IPS DF 4.7 (cell line): ENCODE measurements around the gene ZNF502.
"Not testable (repeated sequence)": the region's sequence is repeated elsewhere in the genome, so short reads cannot be mapped to it uniquely, and the experiment has no call there.

ENCODE experiments used
- DNase-seq: peaks from one replicate; pipeline ENCODE4 v3.0.0-alpha.2; 2013; ENCODE audit warnings: low spot score; ENCODE audit errors: extremely low read depth

Gene ZNF502

DNA sequence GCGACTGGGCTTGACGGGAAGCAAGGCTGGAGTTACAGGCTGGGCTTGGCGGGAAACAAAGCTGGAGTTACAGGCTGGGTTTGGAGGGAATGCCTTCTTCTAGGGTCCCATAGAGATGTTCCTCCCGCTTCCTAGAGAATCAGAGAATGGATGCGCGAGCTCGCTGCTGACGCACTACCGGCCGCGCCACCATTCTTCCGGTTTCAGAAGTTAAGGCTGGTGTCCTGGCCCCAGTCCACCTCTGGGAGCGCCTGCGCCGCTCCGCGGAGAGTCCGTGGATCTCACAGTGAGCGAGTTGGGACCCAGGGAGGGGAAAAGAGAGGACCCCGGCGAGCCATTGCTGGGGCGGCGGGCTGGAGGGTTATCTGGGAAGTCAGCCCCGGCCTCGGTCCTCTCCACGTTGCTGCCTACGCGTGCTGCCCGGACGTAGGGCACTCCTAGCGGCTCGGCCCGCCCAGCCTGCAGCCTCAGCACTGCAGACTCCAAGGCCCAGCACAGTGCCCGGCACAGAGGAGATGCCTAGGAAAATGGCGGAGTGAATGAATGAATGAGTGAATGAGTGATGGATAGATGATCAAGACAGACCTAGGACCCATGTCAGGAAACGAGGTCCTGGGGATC is at the start of gene ZNF502:
Gene ZNF502, plus strand, starts transcription at position 206 of the 621 bp plus-strand sequence. CDS start 7,602 bp downstream, outside the sequence.
- peak; percentile 41 for DNase-seq

GRCh38 chr3:44665173-44665572 is 47.3 kb upstream of the ZNF502 start:
- DNase-seq, result no peak

DNA sequence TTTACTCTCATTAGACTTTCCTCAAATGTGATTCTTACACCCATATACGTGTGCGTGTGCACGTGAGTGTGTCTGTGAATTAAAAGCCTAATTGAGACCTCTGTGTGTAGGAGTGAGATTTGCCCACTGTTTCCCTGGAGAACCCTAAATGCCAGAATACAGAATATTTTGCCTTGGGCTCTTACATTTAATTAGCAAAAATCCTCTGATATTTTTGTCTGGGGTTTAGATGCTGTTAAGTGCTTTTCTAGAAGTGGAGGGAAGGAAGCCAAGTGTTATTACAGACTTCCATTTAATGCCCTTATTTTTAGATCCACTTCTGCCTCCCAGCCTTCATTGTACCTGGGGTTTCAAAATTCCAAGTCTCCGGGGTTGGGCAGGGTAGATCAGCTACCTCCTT is 46.1 kb upstream of the ZNF502 start:
- DNase-seq, result no peak

DNA sequence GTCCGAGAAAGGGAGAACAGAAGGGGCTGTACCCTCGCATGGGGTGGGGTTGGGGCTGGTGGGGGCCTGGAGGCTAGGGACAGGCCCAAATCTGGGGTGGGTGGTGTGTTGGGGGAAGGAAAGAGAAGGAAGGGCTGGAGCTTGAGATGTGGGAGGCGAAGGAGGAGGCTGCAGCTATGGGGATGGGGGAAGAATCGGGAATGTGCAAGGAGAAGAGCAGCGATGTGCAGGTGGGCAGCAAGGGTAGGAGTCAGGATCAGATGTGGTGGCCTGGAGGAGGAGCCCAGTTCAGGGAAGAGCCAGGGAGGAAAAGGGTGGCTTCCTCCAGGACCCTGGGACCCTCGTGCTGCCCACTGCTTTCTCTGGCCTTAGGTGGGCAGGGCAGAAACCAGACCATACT is 42.7 kb upstream of the ZNF502 start:
- no peak for DNase-seq

DNA sequence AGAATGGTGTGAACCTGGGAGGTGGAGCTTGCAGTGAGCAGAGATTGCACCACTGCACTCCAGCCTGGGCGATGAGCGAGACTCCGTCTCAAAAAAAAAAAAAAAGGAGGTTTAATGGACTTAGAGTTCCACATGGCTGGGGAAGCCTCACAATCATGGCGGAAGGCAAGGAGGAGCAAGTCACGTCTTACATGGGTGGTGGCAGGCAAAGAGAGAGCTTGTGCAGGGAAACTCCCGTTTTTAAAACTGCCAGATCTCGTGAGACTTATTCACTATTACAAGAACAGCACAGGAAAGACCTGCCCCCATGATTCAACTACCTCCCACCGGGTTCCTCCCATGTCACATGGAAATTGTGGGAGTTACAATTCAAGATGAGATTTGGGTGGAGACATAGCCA is 39.0 kb upstream of the ZNF502 start:
- not testable (repeated sequence) for DNase-seq

- no peak for DNase-seq
Measured at GRCh38 chr3:44674211-44674610, 38.2 kb upstream of the ZNF502 start.

- no peak for DNase-seq
Measured at GRCh38 chr3:44678480-44679116, 33.9 kb upstream of the ZNF502 start.

DNA sequence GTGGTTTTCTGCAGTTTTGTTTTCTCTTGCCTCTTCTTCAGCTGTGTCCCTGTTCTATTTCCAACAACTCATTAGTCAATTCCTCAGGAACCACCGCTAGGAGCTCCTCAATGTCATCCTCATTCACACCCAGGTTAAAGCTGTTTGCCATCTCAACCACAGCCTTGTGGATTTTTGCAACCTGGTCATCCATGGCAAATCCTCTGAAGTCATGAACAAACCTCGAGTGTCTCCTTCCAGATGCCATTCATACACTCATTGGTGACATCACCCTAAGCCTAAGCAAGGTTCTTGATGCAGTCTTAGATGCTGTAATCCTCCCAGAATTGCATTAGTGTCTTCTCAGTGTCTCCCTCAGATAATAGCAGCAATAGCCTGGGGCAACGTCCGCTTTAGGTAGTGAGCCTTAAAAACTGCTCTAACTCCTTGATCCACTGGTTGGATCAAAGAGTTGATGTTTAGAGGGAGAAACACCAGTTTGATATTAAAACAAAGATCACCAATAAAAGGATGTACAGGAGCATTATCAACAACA is 31.5 kb upstream of the ZNF502 start:
- no peak for DNase-seq

DNA sequence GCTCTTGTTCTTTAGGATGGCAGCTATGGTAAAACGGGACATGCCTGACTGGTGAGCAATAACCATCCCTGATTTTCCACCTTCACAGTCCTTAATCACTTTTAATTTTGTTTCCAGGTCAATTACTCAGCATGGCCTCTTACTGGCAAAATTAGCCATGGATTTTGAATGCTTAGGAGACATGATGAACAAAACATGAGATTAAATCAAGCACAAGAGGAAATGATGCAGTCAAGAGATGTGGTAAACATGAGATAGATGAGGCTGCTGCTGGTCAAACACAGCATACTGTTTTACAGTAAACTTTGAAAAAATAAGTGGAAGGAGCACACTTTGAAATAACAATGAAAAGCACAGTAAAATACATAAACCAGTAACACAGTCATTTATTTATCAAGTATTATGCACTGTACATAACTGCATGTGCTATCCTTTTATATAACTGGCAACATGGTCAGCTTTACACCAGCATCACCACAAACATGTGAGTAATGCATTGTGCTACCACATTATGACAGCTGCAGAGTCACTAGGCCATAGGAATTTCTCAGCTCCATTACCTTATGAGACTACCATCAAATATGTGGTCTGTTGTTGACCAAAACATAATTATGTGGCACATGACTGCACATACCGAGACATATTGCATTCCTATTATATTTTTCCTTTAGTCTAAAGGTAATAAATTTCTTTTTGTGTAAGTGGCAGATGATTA is 30.1 kb upstream of the ZNF502 start:
- DNase-seq, result no peak

- DNase-seq, result peak; percentile 14
Measured at GRCh38 chr3:44685128-44685800, 27.2 kb upstream of the ZNF502 start.

DNA sequence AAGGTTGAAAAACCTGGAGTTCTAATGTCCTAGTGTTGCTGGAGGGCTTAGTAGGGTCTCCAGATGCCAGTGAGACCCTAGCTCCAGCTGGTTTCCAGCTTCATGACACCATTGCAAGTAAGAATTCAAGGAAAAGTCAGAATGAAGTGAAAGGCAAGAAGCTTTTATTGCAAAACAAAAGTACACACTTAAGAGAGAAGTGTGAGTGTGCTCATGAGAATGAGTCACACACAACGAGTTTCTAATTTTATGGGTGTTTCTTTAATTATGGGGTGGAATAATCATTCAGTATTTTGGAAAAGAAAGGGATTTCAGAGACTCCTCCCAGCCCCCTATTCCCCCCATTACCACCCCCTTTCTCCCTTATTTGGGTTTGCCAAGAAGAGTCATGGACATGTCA is 24.6 kb upstream of the ZNF502 start:
- no peak for DNase-seq

- DNase-seq, result no peak
Measured at GRCh38 chr3:44721231-44722102, 9.0 kb downstream of the ZNF502 start.

DNA sequence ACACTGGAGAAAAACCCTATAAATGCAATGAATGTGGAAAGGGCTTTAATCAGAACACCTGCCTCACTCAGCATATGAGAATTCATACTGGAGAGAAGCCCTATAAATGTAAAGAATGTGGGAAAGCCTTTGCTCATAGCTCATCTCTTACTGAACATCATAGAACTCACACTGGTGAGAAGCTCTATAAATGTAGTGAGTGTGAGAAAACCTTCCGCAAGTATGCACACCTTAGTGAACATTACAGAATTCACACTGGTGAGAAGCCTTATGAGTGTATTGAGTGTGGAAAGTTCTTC is 9.6 kb downstream of the ZNF502 start:
- DNase-seq, result no peak

DNA sequence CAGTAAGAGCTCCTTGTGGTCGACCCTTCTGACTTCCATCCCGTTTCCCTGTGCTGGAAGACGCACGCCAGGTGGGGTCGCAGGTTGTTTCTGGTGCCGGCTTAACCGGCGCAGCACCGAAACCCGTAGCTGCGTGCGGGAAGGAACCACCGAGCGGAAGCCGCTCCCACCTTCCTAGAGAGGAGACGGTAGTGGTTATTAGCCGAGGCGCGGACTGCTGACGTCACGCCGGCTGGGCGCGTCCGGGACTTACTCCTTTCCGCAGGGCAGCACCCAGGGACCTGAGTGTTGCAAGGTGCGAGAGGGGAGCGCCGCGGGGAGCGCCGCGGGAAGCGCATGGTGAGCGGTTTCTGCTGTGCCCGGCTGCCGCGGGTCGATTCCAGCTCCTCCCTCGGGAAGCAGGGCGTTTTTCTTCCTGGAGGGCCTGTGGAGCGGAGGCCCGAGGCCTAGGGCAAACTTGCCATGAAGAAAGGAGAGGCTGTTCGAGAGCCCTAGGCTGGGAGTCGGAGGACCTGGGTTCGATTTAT is 17.0 kb downstream of the ZNF502 start, which contains the start of gene ZNF501:
Gene ZNF501, plus strand, starts transcription at position 252 of the 527 bp plus-strand sequence. CDS start 4,787 bp downstream, outside the sequence.
- peak; percentile 80 for DNase-seq

DNA sequence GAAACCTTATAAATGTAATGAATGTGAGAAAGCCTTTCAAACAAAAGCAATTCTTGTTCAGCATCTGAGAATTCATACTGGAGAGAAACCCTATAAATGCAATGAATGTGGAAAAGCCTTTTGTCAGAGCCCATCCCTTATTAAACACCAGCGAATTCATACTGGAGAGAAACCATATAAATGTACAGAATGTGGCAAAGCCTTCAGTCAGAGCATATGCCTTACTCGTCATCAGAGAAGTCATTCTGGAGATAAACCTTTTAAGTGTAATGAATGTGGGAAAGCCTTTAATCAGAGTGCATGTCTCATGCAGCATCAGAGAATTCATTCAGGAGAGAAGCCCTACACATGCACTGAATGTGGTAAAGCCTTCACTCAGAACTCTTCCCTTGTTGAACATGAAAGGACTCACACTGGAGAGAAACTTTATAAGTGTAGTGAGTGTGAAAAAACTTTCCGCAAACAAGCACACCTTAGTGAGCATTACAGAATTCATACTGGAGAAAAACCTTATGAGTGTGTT is 22.2 kb downstream of the ZNF502 start:
- DNase-seq, result no peak

GRCh38 chr3:44761101-44761423 is 48.6 kb downstream of the ZNF502 start:
- DNase-seq, result no peak

DNA sequence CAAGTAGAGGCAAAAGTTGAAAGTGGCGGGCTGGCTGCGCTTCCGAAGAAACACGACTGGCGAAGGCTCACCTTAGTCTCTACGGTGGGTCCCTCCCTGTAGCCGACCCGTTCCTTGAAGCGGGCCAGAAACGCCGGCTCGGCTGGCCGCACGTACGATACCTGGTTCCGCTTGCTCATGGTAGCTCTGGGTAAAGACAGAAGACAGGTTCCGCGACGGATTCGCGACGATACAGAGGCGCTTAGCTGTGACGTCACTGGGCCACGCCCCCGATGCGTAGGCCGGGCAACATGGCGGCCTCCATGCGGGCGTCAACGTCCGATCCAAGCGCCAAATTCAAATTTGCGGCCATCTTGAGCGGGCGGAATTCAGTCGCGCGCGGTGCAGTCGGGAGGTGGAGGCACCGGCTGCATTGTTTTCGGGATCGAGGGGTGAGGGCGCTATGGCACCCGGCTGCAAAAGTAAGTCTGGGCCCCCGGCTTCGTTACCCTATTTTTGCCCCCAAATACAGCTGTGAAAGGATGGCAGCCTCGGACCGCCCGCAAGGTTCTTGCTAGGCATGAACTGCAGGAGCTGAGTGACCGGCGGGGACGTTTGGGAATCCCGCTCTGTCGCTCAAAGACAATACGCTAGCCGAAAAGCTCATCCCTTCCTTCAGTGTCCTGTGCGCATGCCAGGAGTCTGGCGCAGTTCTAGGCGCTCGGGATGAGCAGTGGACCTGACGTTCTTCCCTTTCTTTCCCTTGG is 49.1 kb downstream of the ZNF502 start, which contains the start of the genes KIAA1143 and KIF15:
Gene KIAA1143, minus strand, starts transcription at position 196 of the 746 bp plus-strand sequence. Its CDS starts 17 bp downstream, at position 179.
Gene KIF15, plus strand, starts transcription at position 371 of the 746 bp plus-strand sequence. Its CDS starts 72 bp downstream, at position 443.
- DNase-seq, result peak; percentile 85

- no peak for DNase-seq
Measured at GRCh38 chr3:44762170-44762677, 49.8 kb downstream of the ZNF502 start.

DNA sequence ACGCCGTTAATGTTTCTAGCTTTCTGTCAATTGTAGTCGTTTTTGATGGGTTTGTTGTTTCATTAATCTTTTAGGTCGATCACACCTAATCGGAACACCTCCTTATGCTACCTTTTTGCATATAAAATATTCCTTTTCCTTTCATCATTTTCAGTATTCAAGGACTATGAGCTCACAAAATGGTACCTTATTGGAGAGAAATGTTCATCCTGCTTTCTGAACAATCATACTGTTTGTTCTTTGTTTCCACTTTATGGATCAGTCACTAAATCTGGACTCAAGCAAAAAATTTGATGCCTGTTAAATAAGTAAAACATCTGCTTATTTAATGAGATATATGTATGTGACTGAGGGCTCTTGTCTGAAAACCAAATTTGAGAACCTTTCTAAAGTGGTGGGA is 50.2 kb downstream of the ZNF502 start:
- DNase-seq, result no peak
